ENCODE results near the gene LCOR. TPM values are rescaled to one million over a fixed set of nuclear protein-coding genes. Genes with fewer than 3 reads are reported as not detected.

Gene LCOR
- total RNA-seq, 1 experiment from 2014 or later, result 23.9 TPM

DNA sequence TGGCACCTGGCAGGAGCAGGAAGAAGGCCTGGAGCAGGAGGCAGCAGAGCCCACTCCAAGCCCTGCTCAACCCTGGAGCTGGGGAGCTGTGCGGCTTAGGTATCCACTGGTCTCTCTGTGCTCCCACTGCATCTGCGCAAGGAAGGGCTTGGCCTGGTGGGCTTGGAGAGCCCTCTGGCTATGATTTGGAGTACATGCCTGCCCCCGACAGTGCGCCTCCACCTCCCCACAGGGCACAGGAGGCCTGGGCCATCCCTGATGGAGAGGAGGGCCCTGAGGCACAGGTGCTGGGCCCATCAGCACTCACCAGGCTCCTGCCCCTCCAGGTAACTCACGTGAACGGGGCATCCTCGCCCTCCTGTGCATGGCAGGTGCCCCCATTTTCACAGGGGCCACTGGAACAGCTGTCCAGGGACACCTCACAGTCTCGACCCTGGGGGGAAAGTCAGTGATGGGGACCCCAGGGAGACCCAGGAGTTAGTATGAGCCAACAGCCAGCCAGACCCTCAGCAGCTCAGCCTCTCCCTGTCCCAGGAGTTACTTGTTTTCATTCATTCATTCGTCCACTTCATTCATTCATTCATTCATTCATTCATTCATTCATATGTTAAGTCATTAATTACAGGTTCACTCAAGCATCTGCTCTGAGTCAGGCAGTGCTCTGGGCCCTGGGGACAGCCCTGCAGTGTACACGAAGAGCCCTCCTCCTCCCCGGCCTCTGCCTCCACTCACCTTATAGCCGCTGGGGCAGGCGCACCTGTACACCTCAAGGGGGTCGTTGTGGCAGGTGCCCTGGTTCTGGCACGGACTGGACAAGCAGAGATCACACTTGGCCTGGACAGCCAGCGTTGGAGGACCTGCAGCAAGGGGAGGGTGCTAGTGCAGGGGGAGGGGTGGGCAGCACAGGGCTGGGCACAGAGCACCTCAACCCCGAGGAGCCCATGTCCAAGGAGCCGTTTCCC is 186.4 kb downstream of the LCOR start:
- TF ChIP-seq NFYB (CRISPR knock-in tag; conservative IDR thresholded peaks at IDR 0.05; ENCODE audit: low read depth) (no peak), ZNF232 (CRISPR knock-in tag; IDR thresholded peaks at IDR 0.05) (no peak), SMAD3 (CRISPR knock-in tag; IDR thresholded peaks at IDR 0.05; ENCODE audit: borderline replicate concordance) (no peak), FOXK1 (CRISPR knock-in tag; IDR thresholded peaks at IDR 0.05) (no peak), SOX15 (CRISPR knock-in tag; IDR thresholded peaks at IDR 0.05) (no peak), IRF2 (CRISPR knock-in tag; IDR thresholded peaks at IDR 0.05; ENCODE audit: borderline replicate concordance, low read depth) (no peak), ZBTB21 (CRISPR knock-in tag; IDR thresholded peaks at IDR 0.05; ENCODE audit: borderline replicate concordance) (no peak), CREM (CRISPR knock-in tag; IDR thresholded peaks at IDR 0.05) (no peak), E2F5 (CRISPR knock-in tag; IDR thresholded peaks at IDR 0.05) (no peak), KAT7 (CRISPR knock-in tag; IDR thresholded peaks at IDR 0.05; ENCODE audit: borderline replicate concordance) (no peak), TP53 (CRISPR knock-in tag; IDR thresholded peaks at IDR 0.05) (no peak), SMAD4 (CRISPR knock-in tag; IDR thresholded peaks at IDR 0.05) (no peak), RELA (CRISPR knock-in tag; IDR thresholded peaks at IDR 0.05; ENCODE audit: borderline replicate concordance) (no peak), TEAD1 (CRISPR knock-in tag; IDR thresholded peaks at IDR 0.05) (no peak), MXD4 (CRISPR knock-in tag; IDR thresholded peaks at IDR 0.05; ENCODE audit: borderline replicate concordance) (no peak), NR1H2 (CRISPR knock-in tag; IDR thresholded peaks at IDR 0.05) (no peak), ARID4B (CRISPR knock-in tag; IDR thresholded peaks at IDR 0.05; ENCODE audit: borderline replicate concordance) (no peak)
- TF ChIP-seq, protein P1, sequence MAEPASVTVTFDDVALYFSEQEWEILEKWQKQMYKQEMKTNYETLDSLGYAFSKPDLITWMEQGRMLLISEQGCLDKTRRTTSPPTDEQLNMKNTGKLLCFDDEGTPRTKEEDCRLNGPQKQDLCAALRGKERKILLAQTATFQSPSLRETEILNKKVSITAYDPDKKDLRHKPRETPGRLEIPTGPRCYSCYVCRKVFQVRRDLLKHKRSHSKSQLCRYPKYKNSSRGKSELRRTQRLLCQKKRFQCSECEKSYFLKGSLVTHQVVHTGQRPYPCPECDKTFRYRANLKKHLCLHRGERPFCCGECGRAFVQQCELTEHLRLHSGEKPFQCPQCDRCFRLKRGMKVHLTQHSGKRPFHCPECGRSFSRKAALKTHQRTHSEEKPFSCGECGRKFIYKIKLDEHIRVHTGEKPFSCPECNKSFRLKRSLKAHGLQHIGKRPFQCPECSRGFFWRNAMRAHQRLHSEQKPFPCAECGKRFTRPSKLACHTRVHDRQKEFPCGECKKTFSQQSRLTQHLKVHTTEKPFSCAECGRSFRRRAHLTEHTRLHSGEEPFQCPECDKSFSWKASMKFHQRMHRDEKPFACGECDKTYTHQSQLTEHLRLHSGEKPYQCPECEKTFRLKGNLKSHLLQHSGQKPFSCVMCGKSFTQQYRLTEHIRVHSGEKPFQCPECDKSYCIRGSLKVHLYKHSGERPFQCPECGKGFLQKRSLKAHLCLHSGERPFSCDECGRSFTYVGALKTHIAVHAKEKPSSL (CRISPR knock-in tag; conservative IDR thresholded peaks at IDR 0.05), result no peak
- TF ChIP-seq, protein P2, sequence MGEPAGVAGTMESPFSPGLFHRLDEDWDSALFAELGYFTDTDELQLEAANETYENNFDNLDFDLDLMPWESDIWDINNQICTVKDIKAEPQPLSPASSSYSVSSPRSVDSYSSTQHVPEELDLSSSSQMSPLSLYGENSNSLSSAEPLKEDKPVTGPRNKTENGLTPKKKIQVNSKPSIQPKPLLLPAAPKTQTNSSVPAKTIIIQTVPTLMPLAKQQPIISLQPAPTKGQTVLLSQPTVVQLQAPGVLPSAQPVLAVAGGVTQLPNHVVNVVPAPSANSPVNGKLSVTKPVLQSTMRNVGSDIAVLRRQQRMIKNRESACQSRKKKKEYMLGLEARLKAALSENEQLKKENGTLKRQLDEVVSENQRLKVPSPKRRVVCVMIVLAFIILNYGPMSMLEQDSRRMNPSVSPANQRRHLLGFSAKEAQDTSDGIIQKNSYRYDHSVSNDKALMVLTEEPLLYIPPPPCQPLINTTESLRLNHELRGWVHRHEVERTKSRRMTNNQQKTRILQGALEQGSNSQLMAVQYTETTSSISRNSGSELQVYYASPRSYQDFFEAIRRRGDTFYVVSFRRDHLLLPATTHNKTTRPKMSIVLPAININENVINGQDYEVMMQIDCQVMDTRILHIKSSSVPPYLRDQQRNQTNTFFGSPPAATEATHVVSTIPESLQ (CRISPR knock-in tag; IDR thresholded peaks at IDR 0.05), result no peak
- Mint-ChIP-seq H3K9me3 (no peaks in the 10 kb centered on the region), H3K4me3 (no peak overlapping the region), H3K36me3 (no peaks in the 10 kb centered on the region), H3K27me3 (ENCODE audit: low read depth) (no peaks in the 10 kb centered on the region), H3K4me1 (peaks cover 11% of the 10 kb centered on the region), H3K27ac (no peak overlapping the region)
- DNase-seq (ENCODE audit: low spot score) (no peak), ATAC-seq (no peak)
- CTCF ChIA-PET, result interaction anchor here (0.7 kb wide), 1 partner anchor 139 kb away, joined by 3 read pairs; no protein-coding TSS in a partner anchor
- POLR2A ChIA-PET, result no interaction called here
